SK-N-SH (cell line): ENCODE results near the gene SPRING1. TPM values are rescaled to one million over a fixed set of nuclear protein-coding genes. Genes with fewer than 3 reads are reported as not detected.

Source experiments
- CTCF ChIA-PET: fragments of 300-600, 350-600 bp; formaldehyde crosslinking; extraction: SDS; loops from one replicate; lab custom pipeline; 2021; lab: Yijun Ruan, JAX
- POLR2A ChIA-PET: fragments of 350-600 bp; sonication (Branson Sonifier 250); formaldehyde crosslinking; extraction: SDS; loops from one replicate; lab custom pipeline; 2020; ENCODE audit warnings: antibody characterized with exemption, inconsistent platforms; lab: Yijun Ruan, JAX
- DNase-seq: peaks from one replicate; pipeline ENCODE4 v3.0.0; 2012
- H2AFZ ChIP-seq: fragments of 200-600 bp; sonication (generic); 2 replicates; pipeline ENCODE4 v1.8.1; 2016; ENCODE audit warnings: antibody characterized with exemption, mild to moderate bottlenecking, low read depth
- H3F3A ChIP-seq: fragments of 200-600 bp; sonication (generic); replicated peaks from 2 replicates; pipeline ENCODE3; 2016; ENCODE audit warnings: antibody characterized with exemption, mild to moderate bottlenecking; ENCODE audit not compliant: insufficient read depth
- H3K27ac ChIP-seq, 2 experiments: fragments of 200-500 bp in 1 of 2; fragments of 200-600 bp in 1 of 2; sonication (Bioruptor generic) in 1 of 2; sonication (generic), shearing (Covaris generic) in 1 of 2; 2 replicates each; pipeline versions ENCODE4 v1.5.1 to v1.6.1; 2014 to 2016; ENCODE audit warnings: low read depth in 2 of 2, inconsistent platforms in 1 of 2, low read length in 1 of 2, mild to moderate bottlenecking in 1 of 2, mixed read lengths in 1 of 2
- H3K27me3 ChIP-seq: fragments of 200-600 bp; sonication (generic), shearing (Covaris generic); 2 replicates; pipeline ENCODE4 v1.6.1; 2016; ENCODE audit warnings: mixed run types; ENCODE audit not compliant: insufficient read depth
- H3K36me3 ChIP-seq, 2 experiments: fragments of 200-500 bp in 1 of 2; fragments of 200-600 bp in 1 of 2; sonication (Bioruptor generic) in 1 of 2; sonication (generic) in 1 of 2; replicated peaks in 1 of 2; 2 replicates each; pipeline versions ENCODE3 to v1.5.1; 2014 to 2016; ENCODE audit warnings: low read length in 1 of 2, mild to moderate bottlenecking in 1 of 2; ENCODE audit not compliant: insufficient read depth in 2 of 2, control insufficient read depth in 1 of 2
- H3K4me1 ChIP-seq, 2 experiments: fragments of 200-500 bp in 1 of 2; fragments of 200-600 bp in 1 of 2; sonication (Bioruptor generic) in 1 of 2; sonication (generic), shearing (Covaris generic) in 1 of 2; 2 replicates each; pipeline versions ENCODE4 v1.5.1 to v1.6.1; 2014 to 2016; ENCODE audit warnings: low read depth in 1 of 2, low read length in 1 of 2, mixed run types in 1 of 2; ENCODE audit not compliant: insufficient read depth in 2 of 2, control insufficient read depth in 1 of 2
- H3K4me2 ChIP-seq: fragments of 200-600 bp; sonication (generic), shearing (Covaris generic); 2 replicates; pipeline ENCODE4 v1.6.1; 2017; ENCODE audit warnings: mixed run types
- H3K4me3 ChIP-seq, 2 experiments: fragments of 200-500 bp in 1 of 2; fragments of 200-600 bp in 1 of 2; sonication (Bioruptor generic) in 1 of 2; sonication (generic), shearing (Covaris generic) in 1 of 2; 2 replicates each; pipeline versions ENCODE4 v1.5.1 to v1.8.1; 2014 to 2016; ENCODE audit warnings: low read depth in 2 of 2, inconsistent platforms in 1 of 2, low read length in 1 of 2, mild to moderate bottlenecking in 1 of 2, mixed read lengths in 1 of 2, moderate library complexity in 1 of 2
- H3K79me2 ChIP-seq: fragments of 200-600 bp; sonication (generic); 2 replicates; pipeline ENCODE4 v1.8.1; 2017; ENCODE audit warnings: mild to moderate bottlenecking; ENCODE audit not compliant: insufficient read depth
- H3K9ac ChIP-seq: fragments of 200-600 bp; sonication (generic); 2 replicates; pipeline ENCODE4 v1.6.1; 2017; ENCODE audit warnings: mixed run types
- H3K9me2 ChIP-seq: fragments of 200-600 bp; sonication (generic); 2 replicates; pipeline ENCODE4 v1.6.1; 2017; ENCODE audit warnings: mixed run types
- H3K9me3 ChIP-seq: fragments of 200-600 bp; sonication (generic); 2 replicates; pipeline ENCODE4 v1.6.1; 2017; ENCODE audit warnings: mixed run types, mild to moderate bottlenecking, moderate library complexity
- H4K20me1 ChIP-seq: fragments of 200-600 bp; sonication (generic); 2 replicates; pipeline ENCODE4 v1.6.1; 2017; ENCODE audit warnings: mild to moderate bottlenecking, mixed run types; ENCODE audit not compliant: insufficient read depth
- CHD2 ChIP-seq: fragments of 150-350 bp; IDR thresholded peaks from 2 replicates; pipeline ENCODE4 v1.6.1; 2018; ENCODE audit warnings: low read length; ENCODE audit not compliant: partially characterized antibody
- ELF1 ChIP-seq: IDR thresholded peaks from 2 replicates; pipeline ENCODE4 v1.4.0; 2012
- EP300 ChIP-seq, 2 experiments: IDR thresholded peaks; 2 replicates each; pipeline versions ENCODE4 v1.4.0 to v1.6.1; 2012; ENCODE audit warnings: borderline replicate concordance in 1 of 2, low read depth in 1 of 2, low read length in 1 of 2
- EZH2phosphoT487 ChIP-seq: fragments of 200-600 bp; sonication (generic); IDR thresholded peaks from 2 replicates; pipeline ENCODE4 v1.6.1; 2017; ENCODE audit warnings: low read depth, mixed run types, mild to moderate bottlenecking, antibody characterized with exemption, moderate library complexity, borderline replicate concordance
- FOSL2 ChIP-seq: IDR thresholded peaks from 2 replicates; pipeline ENCODE4 v1.4.0; 2012; ENCODE audit warnings: low read depth, mild to moderate bottlenecking, moderate library complexity, borderline replicate concordance
- FOXM1 ChIP-seq: IDR thresholded peaks from 2 replicates; pipeline ENCODE4 v1.4.0; 2012; ENCODE audit warnings: low read depth, mild to moderate bottlenecking
- GATA2 ChIP-seq: sonication (generic); formaldehyde crosslinking; IDR thresholded peaks from 2 replicates; pipeline ENCODE4 v1.5.0; 2020; ENCODE audit warnings: mild to moderate bottlenecking, missing genetic modification reagents
- JUND ChIP-seq: IDR thresholded peaks from 2 replicates; pipeline ENCODE4 v1.4.0; 2012
- MEF2A ChIP-seq: IDR thresholded peaks from 2 replicates; pipeline ENCODE4 v1.4.0; 2012; ENCODE audit warnings: low read depth, borderline replicate concordance
- NRF1 ChIP-seq: IDR thresholded peaks from 2 replicates; pipeline ENCODE4 v1.6.1; 2012; ENCODE audit warnings: low read depth, mild to moderate bottlenecking, low read length
- POLR2AphosphoS5 ChIP-seq: IDR thresholded peaks from 2 replicates; pipeline ENCODE4 v1.6.1; 2012; ENCODE audit warnings: low read depth, low read length
- RAD21 ChIP-seq: IDR thresholded peaks from 2 replicates; pipeline ENCODE4 v1.6.1; 2012; ENCODE audit warnings: mild to moderate bottlenecking, low read length
- RCOR1 ChIP-seq: fragments of 150-350 bp; IDR thresholded peaks from 2 replicates; pipeline ENCODE4 v1.6.1; 2017; ENCODE audit warnings: antibody characterized with exemption, low read length
- RFX5 ChIP-seq: IDR thresholded peaks from 2 replicates; pipeline ENCODE4 v1.6.1; 2012; ENCODE audit warnings: mild to moderate bottlenecking, improper control_type of control experiment, low read length
- RXRA ChIP-seq: IDR thresholded peaks from 2 replicates; pipeline ENCODE4 v1.4.0; 2012; ENCODE audit warnings: low read depth, mild to moderate bottlenecking, borderline replicate concordance
- SMC3 ChIP-seq: IDR thresholded peaks from 2 replicates; pipeline ENCODE4 v1.6.1; 2012; ENCODE audit warnings: low read depth, low read length, improper control_type of control experiment
- TEAD4 ChIP-seq: IDR thresholded peaks from 2 replicates; pipeline ENCODE4 v1.4.0; 2012; ENCODE audit warnings: mild to moderate bottlenecking, borderline replicate concordance; ENCODE audit not compliant: insufficient read depth
- YY1 ChIP-seq: IDR thresholded peaks from 2 replicates; pipeline ENCODE4 v1.4.0; 2012; ENCODE audit warnings: low read depth, mild to moderate bottlenecking
- WGBS: methylation state at CpG from one replicate; pipeline ENCODE4 v1.1.6; 2017; ENCODE audit warnings: low lambda C conversion rate; 5-methylcytosine and 5-hydroxymethylcytosine counted together
- polyA plus RNA-seq, 3 experiments: library from polyadenylated mRNA; depleted of rRNA; stranded (reverse); fragments of >200 nt; gene quantifications; 2 replicates each; pipeline ENCODE4 v1.2.3, GENCODE V29; 2012
- TF ChIP-seq, protein P1 (sequence below): IDR thresholded peaks from 2 replicates; pipeline ENCODE4 v1.4.0; 2012; ENCODE audit warnings: low read depth, borderline replicate concordance
- TF ChIP-seq, protein P2 (sequence below): IDR thresholded peaks from 2 replicates; pipeline ENCODE4 v1.4.0; 2012; ENCODE audit warnings: low read depth, borderline replicate concordance
- TF ChIP-seq, protein P3 (sequence below): IDR thresholded peaks from 2 replicates; pipeline ENCODE4; 2012
- TF ChIP-seq, protein P4 (sequence below): fragments of 150-350 bp; IDR thresholded peaks from 2 replicates; pipeline ENCODE4 v1.6.1; 2017; ENCODE audit warnings: antibody characterized with exemption, low read length, low read depth, borderline replicate concordance
- TF ChIP-seq, protein P5 (sequence below): fragments of 200-600 bp; sonication (generic); IDR thresholded peaks from 2 replicates; pipeline ENCODE4 v1.6.1; 2017; ENCODE audit warnings: antibody characterized with exemption, mild to moderate bottlenecking, moderate library complexity
- TF ChIP-seq, protein P6 (sequence below): fragments of 150-350 bp; IDR thresholded peaks from 2 replicates; pipeline ENCODE4 v1.6.1; 2016; ENCODE audit warnings: mild to moderate bottlenecking, low read depth, low read length

Gene SPRING1
- polyA plus RNA-seq, 1 of the 3 experiments (the other 2 are of a cell fraction) = 10.9 TPM

DNA sequence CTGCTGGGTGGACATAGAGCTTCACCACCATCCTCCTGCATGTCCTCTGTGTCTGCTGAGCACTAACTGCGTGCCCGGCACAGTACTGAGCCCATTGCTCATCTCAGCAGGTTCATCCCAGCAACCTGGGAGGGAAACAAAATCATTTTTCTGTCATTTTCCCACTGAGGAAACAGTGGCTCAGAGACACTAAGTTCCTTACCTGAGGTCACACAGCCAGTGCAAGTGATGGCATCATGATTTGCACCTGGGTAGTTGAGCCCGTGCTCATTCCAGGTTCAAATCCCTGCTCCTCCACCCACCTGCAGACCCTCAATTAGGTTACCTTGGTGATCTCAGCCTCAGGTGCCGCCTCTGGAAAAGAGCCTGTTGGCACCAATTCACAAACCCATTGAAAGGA is 23.6 kb upstream of the SPRING1 start (continued):
- TF ChIP-seq, protein P1, sequence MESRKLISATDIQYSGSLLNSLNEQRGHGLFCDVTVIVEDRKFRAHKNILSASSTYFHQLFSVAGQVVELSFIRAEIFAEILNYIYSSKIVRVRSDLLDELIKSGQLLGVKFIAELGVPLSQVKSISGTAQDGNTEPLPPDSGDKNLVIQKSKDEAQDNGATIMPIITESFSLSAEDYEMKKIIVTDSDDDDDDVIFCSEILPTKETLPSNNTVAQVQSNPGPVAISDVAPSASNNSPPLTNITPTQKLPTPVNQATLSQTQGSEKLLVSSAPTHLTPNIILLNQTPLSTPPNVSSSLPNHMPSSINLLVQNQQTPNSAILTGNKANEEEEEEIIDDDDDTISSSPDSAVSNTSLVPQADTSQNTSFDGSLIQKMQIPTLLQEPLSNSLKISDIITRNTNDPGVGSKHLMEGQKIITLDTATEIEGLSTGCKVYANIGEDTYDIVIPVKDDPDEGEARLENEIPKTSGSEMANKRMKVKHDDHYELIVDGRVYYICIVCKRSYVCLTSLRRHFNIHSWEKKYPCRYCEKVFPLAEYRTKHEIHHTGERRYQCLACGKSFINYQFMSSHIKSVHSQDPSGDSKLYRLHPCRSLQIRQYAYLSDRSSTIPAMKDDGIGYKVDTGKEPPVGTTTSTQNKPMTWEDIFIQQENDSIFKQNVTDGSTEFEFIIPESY = no peak
- TF ChIP-seq POLR2AphosphoS5 = no peak
- no peak for TF ChIP-seq EZH2phosphoT487
- TF ChIP-seq, protein P2, sequence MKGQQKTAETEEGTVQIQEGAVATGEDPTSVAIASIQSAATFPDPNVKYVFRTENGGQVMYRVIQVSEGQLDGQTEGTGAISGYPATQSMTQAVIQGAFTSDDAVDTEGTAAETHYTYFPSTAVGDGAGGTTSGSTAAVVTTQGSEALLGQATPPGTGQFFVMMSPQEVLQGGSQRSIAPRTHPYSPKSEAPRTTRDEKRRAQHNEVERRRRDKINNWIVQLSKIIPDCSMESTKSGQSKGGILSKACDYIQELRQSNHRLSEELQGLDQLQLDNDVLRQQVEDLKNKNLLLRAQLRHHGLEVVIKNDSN = no peak
- no peak for TF ChIP-seq TEAD4
- no peak for TF ChIP-seq ELF1
- TF ChIP-seq MEF2A = no peak
- TF ChIP-seq, all 33 proteins: peak for 0

DNA sequence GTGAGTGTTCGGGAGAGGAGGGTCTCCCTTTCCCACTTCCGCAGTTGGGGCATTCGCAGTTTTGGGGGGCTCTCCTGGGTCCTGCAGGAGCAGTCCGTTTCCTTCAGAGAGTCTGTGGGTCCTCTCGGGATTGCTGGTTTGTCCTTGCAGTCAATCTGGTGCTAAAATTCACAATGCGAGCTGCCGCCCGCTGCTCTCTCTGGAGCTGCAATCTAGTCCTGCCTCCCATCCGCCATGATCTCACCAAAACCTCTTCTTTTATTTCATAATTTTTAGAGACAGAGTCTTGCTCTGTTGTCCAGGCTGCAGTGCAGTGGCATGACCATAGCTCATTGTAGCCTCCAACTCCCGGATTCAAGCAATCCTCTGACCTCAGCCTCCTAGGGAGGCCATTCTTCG is 22.8 kb upstream of the SPRING1 start:
- CTCF ChIA-PET = interaction anchor here (0.9 to 1.1 kb wide), 2 partner anchors 10 kb away, joined by 3 read pairs; no protein-coding TSS in a partner anchor
- TF ChIP-seq RXRA (no peak), RFX5 (no peak), NRF1 (no peak), SMC3 (no peak), POLR2AphosphoS5 (no peak), RCOR1 (no peak), TEAD4 (no peak), YY1 (no peak), GATA2 (CRISPR knock-in tag) (no peak), RAD21 (no peak), CHD2 (no peak), EP300 (IDR thresholded peaks at IDR 0.05; ENCODE audit: borderline replicate concordance in 1 of 2, low read depth in 1 of 2, low read length in 1 of 2) (no peak), MEF2A (no peak), JUND (no peak), FOXM1 (no peak), FOSL2 (no peak)
- TF ChIP-seq, protein P3, sequence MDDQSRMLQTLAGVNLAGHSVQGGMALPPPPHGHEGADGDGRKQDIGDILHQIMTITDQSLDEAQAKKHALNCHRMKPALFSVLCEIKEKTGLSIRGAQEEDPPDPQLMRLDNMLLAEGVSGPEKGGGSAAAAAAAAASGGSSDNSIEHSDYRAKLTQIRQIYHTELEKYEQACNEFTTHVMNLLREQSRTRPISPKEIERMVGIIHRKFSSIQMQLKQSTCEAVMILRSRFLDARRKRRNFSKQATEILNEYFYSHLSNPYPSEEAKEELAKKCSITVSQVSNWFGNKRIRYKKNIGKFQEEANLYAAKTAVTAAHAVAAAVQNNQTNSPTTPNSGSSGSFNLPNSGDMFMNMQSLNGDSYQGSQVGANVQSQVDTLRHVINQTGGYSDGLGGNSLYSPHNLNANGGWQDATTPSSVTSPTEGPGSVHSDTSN = no peak
- TF ChIP-seq, protein P4, sequence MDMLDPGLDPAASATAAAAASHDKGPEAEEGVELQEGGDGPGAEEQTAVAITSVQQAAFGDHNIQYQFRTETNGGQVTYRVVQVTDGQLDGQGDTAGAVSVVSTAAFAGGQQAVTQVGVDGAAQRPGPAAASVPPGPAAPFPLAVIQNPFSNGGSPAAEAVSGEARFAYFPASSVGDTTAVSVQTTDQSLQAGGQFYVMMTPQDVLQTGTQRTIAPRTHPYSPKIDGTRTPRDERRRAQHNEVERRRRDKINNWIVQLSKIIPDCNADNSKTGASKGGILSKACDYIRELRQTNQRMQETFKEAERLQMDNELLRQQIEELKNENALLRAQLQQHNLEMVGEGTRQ = no peak
- TF ChIP-seq, protein P5, sequence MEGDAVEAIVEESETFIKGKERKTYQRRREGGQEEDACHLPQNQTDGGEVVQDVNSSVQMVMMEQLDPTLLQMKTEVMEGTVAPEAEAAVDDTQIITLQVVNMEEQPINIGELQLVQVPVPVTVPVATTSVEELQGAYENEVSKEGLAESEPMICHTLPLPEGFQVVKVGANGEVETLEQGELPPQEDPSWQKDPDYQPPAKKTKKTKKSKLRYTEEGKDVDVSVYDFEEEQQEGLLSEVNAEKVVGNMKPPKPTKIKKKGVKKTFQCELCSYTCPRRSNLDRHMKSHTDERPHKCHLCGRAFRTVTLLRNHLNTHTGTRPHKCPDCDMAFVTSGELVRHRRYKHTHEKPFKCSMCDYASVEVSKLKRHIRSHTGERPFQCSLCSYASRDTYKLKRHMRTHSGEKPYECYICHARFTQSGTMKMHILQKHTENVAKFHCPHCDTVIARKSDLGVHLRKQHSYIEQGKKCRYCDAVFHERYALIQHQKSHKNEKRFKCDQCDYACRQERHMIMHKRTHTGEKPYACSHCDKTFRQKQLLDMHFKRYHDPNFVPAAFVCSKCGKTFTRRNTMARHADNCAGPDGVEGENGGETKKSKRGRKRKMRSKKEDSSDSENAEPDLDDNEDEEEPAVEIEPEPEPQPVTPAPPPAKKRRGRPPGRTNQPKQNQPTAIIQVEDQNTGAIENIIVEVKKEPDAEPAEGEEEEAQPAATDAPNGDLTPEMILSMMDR = no peak
- TF ChIP-seq, protein P6, sequence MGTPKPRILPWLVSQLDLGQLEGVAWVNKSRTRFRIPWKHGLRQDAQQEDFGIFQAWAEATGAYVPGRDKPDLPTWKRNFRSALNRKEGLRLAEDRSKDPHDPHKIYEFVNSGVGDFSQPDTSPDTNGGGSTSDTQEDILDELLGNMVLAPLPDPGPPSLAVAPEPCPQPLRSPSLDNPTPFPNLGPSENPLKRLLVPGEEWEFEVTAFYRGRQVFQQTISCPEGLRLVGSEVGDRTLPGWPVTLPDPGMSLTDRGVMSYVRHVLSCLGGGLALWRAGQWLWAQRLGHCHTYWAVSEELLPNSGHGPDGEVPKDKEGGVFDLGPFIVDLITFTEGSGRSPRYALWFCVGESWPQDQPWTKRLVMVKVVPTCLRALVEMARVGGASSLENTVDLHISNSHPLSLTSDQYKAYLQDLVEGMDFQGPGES = no peak
- TF ChIP-seq, all 33 proteins: peak for 0
- 95% methylated on average over 11 of the region's 11 CpGs for WGBS
- no peaks in the 10 kb centered on the region for H3K4me1 ChIP-seq
- H3K9me2 ChIP-seq = no peaks in the 10 kb centered on the region
- H3K9me3 ChIP-seq = no peaks in the 10 kb centered on the region
- no peaks in the 10 kb centered on the region for H3K27me3 ChIP-seq
- H3K4me3 ChIP-seq = no peak overlapping the region
- no peak for DNase-seq
- no peaks in the 10 kb centered on the region for H4K20me1 ChIP-seq
- POLR2A ChIA-PET = no interaction called here
- H3K36me3 ChIP-seq = no peaks in the 10 kb centered on the region
- no peak overlapping the region for H3K9ac ChIP-seq
- H2AFZ ChIP-seq = no peak overlapping the region
- no peaks in the 10 kb centered on the region for H3F3A ChIP-seq
- H3K27ac ChIP-seq = no peak overlapping the region
- no peaks in the 10 kb centered on the region for H3K79me2 ChIP-seq
- no peak overlapping the region for H3K4me2 ChIP-seq
